GM12873 (cell line): ENCODE measurements around the gene ZNF846.

Source experiments
- TF ChIP-seq, protein P1 (sequence below): IDR thresholded peaks from 2 replicates; pipeline ENCODE4 v1.5.1; 2012; ENCODE audit warnings: low read depth, mild to moderate bottlenecking, moderate library complexity, low read length, control low read depth; ENCODE audit not compliant: insufficient read depth; ENCODE audit errors: missing control alignments

The ZNF846 gene

DNA sequence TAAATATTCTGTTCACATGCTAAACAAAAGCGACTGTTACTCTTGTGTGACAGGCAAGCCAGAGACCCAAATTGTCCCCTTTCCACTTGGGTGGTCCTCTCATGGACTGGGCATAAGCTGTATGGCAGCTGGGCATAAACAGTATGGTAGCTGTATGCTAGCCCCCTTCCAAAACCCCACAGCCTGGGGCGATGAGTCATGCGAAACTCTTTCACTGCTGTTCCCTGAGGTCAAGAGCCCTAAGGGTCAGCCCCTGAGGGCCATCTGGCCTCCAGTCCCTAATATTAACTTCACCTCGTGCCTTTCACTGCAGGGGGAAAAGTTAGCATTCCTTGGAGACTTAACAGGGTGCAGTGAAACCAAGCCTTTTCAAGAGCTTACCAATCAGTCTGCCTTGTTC lies 48.0 kb downstream of the ZNF846 start:
- TF ChIP-seq, protein P1, sequence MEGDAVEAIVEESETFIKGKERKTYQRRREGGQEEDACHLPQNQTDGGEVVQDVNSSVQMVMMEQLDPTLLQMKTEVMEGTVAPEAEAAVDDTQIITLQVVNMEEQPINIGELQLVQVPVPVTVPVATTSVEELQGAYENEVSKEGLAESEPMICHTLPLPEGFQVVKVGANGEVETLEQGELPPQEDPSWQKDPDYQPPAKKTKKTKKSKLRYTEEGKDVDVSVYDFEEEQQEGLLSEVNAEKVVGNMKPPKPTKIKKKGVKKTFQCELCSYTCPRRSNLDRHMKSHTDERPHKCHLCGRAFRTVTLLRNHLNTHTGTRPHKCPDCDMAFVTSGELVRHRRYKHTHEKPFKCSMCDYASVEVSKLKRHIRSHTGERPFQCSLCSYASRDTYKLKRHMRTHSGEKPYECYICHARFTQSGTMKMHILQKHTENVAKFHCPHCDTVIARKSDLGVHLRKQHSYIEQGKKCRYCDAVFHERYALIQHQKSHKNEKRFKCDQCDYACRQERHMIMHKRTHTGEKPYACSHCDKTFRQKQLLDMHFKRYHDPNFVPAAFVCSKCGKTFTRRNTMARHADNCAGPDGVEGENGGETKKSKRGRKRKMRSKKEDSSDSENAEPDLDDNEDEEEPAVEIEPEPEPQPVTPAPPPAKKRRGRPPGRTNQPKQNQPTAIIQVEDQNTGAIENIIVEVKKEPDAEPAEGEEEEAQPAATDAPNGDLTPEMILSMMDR: no peak

DNA sequence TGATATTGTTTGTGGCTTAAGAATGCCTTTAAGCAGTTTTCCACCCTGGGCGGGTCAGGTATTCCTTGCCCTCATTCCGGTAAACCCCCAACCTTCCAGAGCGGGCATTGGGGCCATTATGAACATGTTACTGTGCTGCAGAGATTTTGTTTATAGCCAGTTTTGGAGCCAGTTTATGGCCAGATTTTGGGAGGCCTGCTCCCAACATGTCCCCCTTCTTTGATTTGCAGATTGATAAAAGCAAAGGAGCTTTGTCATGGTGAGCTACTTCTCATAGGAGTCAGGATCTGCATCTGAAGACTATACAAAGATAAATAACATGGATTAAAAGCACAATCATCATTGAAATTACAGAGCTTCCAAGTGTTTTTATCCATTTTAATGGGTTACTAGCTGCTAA lies 56.7 kb downstream of the ZNF846 start:
- TF ChIP-seq, protein P1: no peak

DNA sequence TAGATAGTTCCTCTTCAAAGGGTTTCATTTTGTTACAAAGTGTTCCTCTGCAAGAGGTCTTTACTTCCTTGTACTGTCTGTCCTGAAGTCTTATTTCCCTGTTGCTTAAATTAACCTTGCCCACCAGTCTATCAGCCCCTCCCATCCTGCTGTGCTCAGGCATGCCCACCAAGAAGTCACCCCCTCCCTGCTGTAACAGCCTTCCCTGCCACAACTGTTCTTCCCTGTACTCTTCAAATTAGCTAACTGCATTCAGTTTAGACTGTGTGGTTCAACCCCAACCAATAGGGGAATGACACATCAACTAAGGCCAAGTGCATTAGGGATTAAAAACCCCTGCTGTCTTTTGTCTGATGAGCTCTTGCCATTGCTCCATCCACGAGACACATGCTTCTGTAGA lies 59.2 kb downstream of the ZNF846 start:
- TF ChIP-seq, protein P1: no peak

DNA sequence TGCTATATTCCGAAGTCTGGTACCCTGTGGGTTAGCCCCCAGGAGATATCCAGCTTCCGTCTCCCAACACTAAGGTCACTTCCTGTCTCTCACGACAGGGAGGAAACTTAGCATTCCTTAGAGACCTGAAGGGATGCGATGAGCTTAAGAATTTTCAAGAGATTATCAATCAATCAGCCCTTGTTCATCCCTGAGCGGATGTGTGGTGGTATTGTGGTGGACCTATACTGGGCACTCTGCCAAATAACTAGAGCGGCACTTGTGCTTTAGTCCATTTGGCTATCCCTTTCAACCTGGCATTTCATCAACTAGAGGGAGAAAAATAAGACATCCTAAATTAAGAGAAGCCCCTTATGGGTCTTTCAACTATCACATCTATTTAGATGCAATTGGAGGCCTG lies 62.7 kb downstream of the ZNF846 start:
- TF ChIP-seq, protein P1: no peak

DNA sequence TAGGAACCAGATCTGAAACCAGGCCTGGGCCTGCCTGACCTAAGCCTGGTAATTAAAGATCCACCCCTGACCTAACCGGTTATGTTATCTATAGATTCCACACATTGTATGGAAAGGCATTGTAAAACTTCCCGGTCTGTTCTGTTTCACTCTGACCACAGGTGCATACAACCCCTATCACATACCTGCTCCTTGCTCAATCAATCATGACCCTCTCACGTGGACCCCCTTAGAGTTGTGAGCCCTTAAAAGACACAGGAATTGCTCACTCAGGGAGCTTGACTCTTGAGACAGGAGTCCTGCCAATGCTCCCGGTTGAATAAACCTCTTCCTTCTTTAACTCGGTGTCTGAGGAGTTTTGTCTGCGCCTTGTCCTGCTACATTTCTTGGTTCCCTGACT lies 66.4 kb downstream of the ZNF846 start:
- TF ChIP-seq, protein P1: no peak
